GM12891 (cell line): ENCODE measurements around the gene FERMT2.

ENCODE experiments used
- POLR2A ChIP-seq: IDR thresholded peaks from 2 replicates; pipeline ENCODE4 v1.6.1; 2011; ENCODE audit warnings: low read depth, low read length, control low read depth
- POLR2AphosphoS5 ChIP-seq: IDR thresholded peaks from 2 replicates; pipeline ENCODE4 v1.6.1; 2011; ENCODE audit warnings: low read depth, low read length, control low read depth
- POU2F2 ChIP-seq: IDR thresholded peaks from 2 replicates; pipeline ENCODE4 v1.6.1; 2011; ENCODE audit warnings: low read depth, mild to moderate bottlenecking, control low read depth, low read length, moderate library complexity
- SPI1 ChIP-seq: IDR thresholded peaks from 2 replicates; pipeline ENCODE4 v1.6.1; 2011; ENCODE audit warnings: low read depth, low read length, control low read depth
- TAF1 ChIP-seq: IDR thresholded peaks from 2 replicates; pipeline ENCODE4 v1.6.1; 2011; ENCODE audit warnings: low read depth, low read length, control low read depth

DNA sequence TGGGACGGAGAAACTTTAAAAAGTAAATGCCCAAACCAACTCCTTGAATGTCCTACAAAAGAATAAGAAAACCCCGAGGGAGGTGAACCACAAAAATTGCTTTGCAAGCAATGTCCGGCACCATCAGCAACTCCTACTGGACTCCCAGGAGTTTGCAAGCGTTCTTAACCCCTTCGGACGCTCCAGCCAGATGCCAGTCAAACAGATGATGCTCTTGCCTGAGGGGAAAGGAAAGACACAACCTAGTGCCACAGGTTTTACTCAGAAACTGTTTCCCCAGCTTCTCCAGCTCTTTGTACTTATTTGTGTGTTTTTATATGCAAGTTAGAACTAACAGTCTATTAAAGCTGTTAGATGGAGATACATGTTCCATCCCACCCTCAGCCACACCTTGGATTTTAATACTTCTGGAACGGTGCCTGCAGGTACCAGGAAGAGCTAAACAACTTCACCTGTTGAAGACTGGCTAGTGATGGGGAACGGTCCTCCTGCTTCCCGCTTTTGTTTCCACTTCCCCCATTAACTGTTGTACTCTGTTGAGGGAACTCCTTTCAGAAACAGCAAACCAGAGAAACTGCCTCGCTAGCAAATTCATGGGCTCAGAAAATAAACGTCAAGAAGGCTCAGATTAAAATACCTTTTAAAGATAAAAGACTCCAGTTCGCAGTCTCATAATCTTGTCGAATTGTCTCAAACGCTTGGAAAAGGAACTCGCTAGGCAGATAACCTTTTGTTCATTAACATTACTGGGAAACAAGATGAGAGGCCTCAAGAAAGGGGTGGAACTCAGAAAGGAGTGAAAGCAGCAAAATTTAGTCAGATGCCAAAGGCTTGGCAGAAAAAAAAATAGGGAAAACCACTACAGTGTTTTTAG lies 1.1 kb upstream of the FERMT2 start:
- TF ChIP-seq TAF1 (no peak), POLR2A (no peak), POLR2AphosphoS5 (no peak), POU2F2 (no peak), SPI1 (no peak)
